HG03175 (cell line): Measurements from ENCODE around the gene B9D2.
"Not testable (repeated sequence)": the region's sequence is repeated elsewhere in the genome, so short reads cannot be mapped to it uniquely, and the experiment has no call there.

Source experiments
- ATAC-seq: cut with Tn5 transposase; IDR thresholded peaks from one replicate; pipeline ENCODE4 v1.9.1; 2021; ENCODE audit warnings: mild to moderate bottlenecking, moderate library complexity; ENCODE audit not compliant: unreplicated experiment

The B9D2 gene

GRCh38 chr19:41363753-41364523, at the start of gene B9D2:
TSS of gene B9D2 (minus strand) at chr19:41364149. CDS start at chr19:41363519, 630 bp downstream.
- ATAC-seq, result peak; percentile 85

GRCh38 chr19:41412953-41413352, 49.0 kb upstream of the B9D2 start:
- no peak for ATAC-seq

- ATAC-seq, result no peak
Measured at GRCh38 chr19:41411968-41412265, 48.0 kb upstream of the B9D2 start.

- ATAC-seq, result no peak
Measured at GRCh38 chr19:41411100-41411967, 47.4 kb upstream of the B9D2 start.

- no peak for ATAC-seq
Measured at GRCh38 chr19:41410336-41411054, 46.5 kb upstream of the B9D2 start.

- no peak for ATAC-seq
Measured at GRCh38 chr19:41409288-41409687, 45.3 kb upstream of the B9D2 start.

GRCh38 chr19:41408846-41409245, 44.9 kb upstream of the B9D2 start:
- ATAC-seq, result not testable (repeated sequence)

GRCh38 chr19:41408256-41408655, 44.3 kb upstream of the B9D2 start:
- ATAC-seq, result no peak

- ATAC-seq, result no peak
Measured at GRCh38 chr19:41407271-41407670, 43.3 kb upstream of the B9D2 start.

- no peak for ATAC-seq
Measured at GRCh38 chr19:41405776-41406175, 41.8 kb upstream of the B9D2 start.

- no peak for ATAC-seq
Measured at GRCh38 chr19:41403181-41403970, 39.4 kb upstream of the B9D2 start.

GRCh38 chr19:41402010-41402409, 38.1 kb upstream of the B9D2 start:
- ATAC-seq, result no peak

- ATAC-seq, result no peak
Measured at GRCh38 chr19:41401483-41401882, 37.5 kb upstream of the B9D2 start.

GRCh38 chr19:41399525-41399924, 35.6 kb upstream of the B9D2 start:
- no peak for ATAC-seq

- ATAC-seq, result no peak
Measured at GRCh38 chr19:41399091-41399490, 35.1 kb upstream of the B9D2 start.

GRCh38 chr19:41398598-41398997, 34.6 kb upstream of the B9D2 start:
- ATAC-seq, result no peak

GRCh38 chr19:41398050-41398418, 34.1 kb upstream of the B9D2 start:
- ATAC-seq, result no peak

- peak; percentile 98 for ATAC-seq
Measured at GRCh38 chr19:41397086-41398049, 33.4 kb upstream of the B9D2 start, which contains the start of the genes BCKDHA and EXOSC5. TSS of gene BCKDHA (plus strand) at chr19:41397818. CDS start at chr19:41397828, 10 bp downstream. TSS of gene EXOSC5 (minus strand) at chr19:41397359. CDS start at chr19:41397328, 31 bp downstream.

- no peak for ATAC-seq
Measured at GRCh38 chr19:41395355-41395754, 31.4 kb upstream of the B9D2 start.
